HG03045 (cell line): Measurements from ENCODE around the gene SLC1A3.
"Not testable (repeated sequence)": the region's sequence is repeated elsewhere in the genome, so short reads cannot be mapped to it uniquely, and the experiment has no call there.

Source experiments
- ATAC-seq: cut with Tn5 transposase; IDR thresholded peaks from one replicate; pipeline ENCODE4 v1.9.1; 2021; ENCODE audit warnings: mild to moderate bottlenecking, moderate library complexity; ENCODE audit not compliant: unreplicated experiment

Gene SLC1A3

DNA sequence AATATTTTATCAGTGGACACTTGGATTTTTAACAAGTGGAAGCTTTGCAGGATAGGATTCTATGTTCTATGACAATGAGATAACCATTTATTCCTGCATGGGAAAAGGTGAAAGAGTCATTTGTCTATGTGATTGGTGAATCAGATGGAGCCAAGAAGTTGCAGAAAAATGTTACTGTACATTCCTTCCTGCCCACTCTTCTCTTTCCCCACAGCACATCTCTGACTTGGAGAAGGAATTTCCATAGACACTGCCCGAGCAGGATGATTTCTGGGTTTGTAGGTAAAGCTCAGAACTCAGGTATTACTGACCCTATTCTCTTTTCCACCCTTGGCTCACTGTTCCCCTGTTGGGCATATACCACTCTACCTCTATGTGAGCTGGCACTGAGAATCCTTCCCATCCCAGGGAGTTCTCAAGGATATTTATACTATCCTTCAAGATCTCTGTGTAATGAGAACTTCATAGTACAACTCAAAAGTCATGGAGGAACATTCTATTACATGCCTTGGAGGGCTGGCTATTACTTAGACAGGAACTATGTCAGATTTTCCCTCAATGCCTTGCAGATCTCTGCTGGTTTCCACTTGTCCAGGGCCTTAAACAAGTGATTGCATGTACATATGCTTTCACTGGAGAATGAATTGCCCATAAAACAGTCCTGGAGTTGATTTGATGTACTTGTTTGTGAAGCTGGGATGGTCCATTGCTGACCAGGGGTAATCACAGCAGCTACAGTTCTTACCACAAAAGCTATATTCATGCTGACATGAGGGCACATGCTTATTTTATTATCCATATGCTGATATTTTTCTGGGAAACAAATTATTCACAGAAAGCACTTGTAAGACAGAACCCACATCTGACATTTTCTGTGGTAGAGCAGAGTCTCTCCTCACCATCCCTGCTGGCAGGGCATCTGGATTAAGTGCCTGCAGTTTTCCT, 24.1 kb downstream of the SLC1A3 start:
- ATAC-seq: no peak

- no peak for ATAC-seq
These were observed 24.7 kb downstream of the SLC1A3 start for GRCh38 chr5:36631154-36631553.

GRCh38 chr5:36631620-36632362, 25.4 kb downstream of the SLC1A3 start:
- no peak for ATAC-seq

GRCh38 chr5:36632363-36632664, 25.9 kb downstream of the SLC1A3 start:
- no peak for ATAC-seq

GRCh38 chr5:36635721-36636390, 29.4 kb downstream of the SLC1A3 start:
- no peak for ATAC-seq

DNA sequence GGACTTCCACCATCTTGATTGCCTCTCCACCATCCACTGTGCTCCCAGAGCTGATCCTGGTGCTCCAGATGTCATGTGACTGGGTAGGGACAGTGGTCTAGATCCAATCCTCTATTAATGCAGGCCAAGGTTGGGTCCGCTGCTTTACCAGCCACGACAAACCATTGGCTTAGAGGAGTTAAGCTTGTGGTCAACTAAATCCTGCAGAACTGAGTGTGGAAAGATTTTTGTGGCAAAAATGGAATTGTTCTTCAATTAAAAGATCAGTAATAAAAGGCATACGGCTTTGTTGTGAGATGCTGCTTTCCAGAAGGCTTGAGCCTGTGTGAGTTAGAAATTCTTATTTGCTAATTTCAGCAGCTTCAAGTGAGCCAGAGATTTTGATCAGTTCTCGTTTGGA, 30.7 kb downstream of the SLC1A3 start:
- ATAC-seq: no peak

GRCh38 chr5:36637516-36637915, 31.1 kb downstream of the SLC1A3 start:
- ATAC-seq: no peak

DNA sequence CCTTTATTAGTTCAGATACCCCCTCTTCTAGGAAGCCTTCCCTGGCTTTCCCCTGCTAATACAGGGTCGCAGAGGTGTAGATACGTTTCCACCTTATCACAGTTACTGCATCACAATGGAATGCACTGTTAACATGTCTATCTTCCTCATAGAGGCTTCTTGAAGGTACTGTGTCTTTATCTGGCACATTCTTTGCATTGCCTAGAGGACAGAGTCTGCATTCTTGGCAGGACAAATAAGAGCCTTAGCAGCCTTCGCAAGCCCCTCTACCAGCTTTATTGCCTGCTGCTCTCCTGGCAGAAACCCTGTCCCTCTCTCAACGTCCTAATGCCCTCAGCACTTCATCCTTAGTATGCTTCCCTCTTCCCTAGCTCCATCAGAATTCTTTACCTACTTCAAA, 31.6 kb downstream of the SLC1A3 start:
- no peak for ATAC-seq

- no peak for ATAC-seq
These were observed 34.5 kb downstream of the SLC1A3 start for GRCh38 chr5:36640949-36641348.

- ATAC-seq: no peak
These were observed 35.0 kb downstream of the SLC1A3 start for GRCh38 chr5:36641431-36641830.

DNA sequence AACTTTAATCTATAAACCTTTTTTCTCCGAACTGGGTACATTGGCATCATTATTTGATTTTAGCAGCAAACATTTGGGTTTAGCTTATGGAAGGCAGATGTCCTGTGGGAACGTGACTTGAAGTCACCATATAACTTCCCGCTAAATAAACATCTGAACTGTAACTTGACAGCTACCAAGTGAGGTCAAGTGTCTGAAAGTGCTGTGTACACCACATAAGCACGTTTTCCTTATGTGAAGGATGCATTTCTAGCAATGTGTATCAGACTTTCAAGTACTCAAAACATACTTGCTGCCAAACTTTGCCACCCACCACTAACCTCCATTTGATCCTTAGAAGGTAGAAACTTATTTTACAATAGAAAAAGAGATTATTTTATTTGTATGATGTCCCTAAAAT, 35.7 kb downstream of the SLC1A3 start:
- no peak for ATAC-seq

GRCh38 chr5:36643162-36643561, 36.8 kb downstream of the SLC1A3 start:
- ATAC-seq: no peak

GRCh38 chr5:36643841-36644240, 37.4 kb downstream of the SLC1A3 start:
- not testable (repeated sequence) for ATAC-seq

GRCh38 chr5:36644727-36645126, 38.3 kb downstream of the SLC1A3 start:
- no peak for ATAC-seq

GRCh38 chr5:36646100-36646499, 39.7 kb downstream of the SLC1A3 start:
- no peak for ATAC-seq

- ATAC-seq: no peak
These were observed 40.2 kb downstream of the SLC1A3 start for GRCh38 chr5:36646507-36647023.

DNA sequence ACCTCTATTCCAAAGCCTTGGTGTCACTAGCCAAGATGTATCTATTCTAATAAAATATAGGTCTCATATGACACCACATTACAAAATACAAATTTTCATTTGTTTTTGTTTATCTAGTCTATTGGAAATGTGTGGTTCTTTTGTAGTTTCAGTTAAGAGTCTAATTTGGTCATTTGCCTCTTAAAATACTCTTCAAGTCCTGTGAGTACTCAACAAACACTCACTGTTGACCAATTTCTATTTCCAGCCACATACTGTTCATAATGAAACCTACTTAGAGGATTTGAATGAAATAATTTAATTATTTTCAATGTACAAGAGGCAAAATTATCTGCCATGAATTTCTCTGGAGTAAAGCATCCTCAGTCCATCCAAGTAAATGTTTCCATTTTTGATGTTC, 40.6 kb downstream of the SLC1A3 start:
- ATAC-seq: no peak

DNA sequence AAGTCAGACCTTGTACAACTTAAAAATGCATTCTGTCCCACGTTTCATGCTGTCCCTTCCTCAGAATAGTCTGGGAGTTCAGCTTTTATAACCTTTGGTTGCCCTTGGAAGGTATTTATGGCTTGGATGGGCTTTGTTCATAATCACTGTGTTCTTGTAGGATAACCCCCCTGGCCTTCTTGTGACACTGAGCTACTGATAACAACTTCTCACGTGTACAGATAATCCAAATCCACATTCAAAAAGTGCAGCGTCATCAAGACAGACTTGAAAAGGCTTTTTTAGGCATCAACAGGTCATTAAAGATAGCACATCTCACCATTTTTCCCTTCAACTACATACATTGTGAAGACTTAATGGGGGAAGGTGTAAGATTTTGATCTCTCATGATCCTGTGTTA, 42.0 kb downstream of the SLC1A3 start:
- ATAC-seq: no peak

GRCh38 chr5:36651761-36652685, 45.6 kb downstream of the SLC1A3 start:
- ATAC-seq: no peak

DNA sequence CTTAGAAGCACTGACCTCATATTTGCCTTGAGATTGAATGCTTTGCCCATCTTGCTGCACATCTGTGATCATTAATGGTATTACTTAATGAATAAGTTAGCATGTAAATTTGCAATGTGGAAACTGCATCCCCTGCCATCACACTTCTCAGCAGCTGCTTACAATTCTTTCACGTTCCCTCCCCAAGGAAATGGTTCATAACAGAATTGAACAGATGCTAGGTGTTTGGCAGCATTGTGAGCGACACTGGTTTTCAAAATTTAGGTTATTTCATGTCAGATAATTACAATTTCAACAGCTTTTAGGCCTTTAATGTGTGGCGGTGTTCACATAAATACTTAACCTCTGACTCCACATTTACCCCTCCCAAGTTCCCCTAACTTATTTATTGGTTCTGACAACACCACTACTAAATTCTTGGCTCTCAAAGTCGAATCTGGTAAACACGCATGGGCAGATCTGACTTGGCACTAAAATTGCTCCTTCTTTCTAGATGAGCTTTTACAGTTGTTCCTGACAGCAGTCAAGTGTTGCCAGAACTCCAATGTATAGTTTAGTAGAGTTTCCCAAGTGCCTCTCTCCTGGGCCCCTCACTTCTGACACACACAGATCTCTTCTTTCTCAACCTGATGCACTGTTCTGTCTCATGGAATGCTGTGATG, 46.8 kb downstream of the SLC1A3 start:
- ATAC-seq: no peak
